HepG2 (cell line): ENCODE data around the gene CEP63.

Experiments used
- POLR2AphosphoS5 ChIP-seq: IDR thresholded peaks from 2 replicates; pipeline ENCODE4 v1.6.1; 2012; ENCODE audit warnings: low read depth, low read length
- SRY ChIP-seq: sonication (generic); formaldehyde crosslinking; IDR thresholded peaks from 2 replicates; pipeline ENCODE4 v1.8.0; 2022; ENCODE audit warnings: mild to moderate bottlenecking, missing genetic modification reagents
- THAP7 ChIP-seq: sonication (generic); formaldehyde crosslinking; IDR thresholded peaks from 2 replicates; pipeline ENCODE4 v1.8.1; 2023; ENCODE audit warnings: mild to moderate bottlenecking, missing genetic modification reagents
- ZBTB21 ChIP-seq: sonication (generic); formaldehyde crosslinking; IDR thresholded peaks from 2 replicates; pipeline ENCODE4 v1.4.0; 2020; ENCODE audit warnings: missing genetic modification reagents
- ZNF354B ChIP-seq: sonication (generic); formaldehyde crosslinking; IDR thresholded peaks from 2 replicates; pipeline ENCODE4 v1.8.0; 2022; ENCODE audit warnings: mild to moderate bottlenecking, missing genetic modification reagents
- TF ChIP-seq, protein P1 (sequence below): sonication (generic); formaldehyde crosslinking; IDR thresholded peaks from 2 replicates; pipeline ENCODE4 v1.5.0; 2020; ENCODE audit warnings: mild to moderate bottlenecking, missing genetic modification reagents, moderate library complexity

- no peak for TF ChIP-seq SRY (CRISPR knock-in tag)
- TF ChIP-seq, protein P1, sequence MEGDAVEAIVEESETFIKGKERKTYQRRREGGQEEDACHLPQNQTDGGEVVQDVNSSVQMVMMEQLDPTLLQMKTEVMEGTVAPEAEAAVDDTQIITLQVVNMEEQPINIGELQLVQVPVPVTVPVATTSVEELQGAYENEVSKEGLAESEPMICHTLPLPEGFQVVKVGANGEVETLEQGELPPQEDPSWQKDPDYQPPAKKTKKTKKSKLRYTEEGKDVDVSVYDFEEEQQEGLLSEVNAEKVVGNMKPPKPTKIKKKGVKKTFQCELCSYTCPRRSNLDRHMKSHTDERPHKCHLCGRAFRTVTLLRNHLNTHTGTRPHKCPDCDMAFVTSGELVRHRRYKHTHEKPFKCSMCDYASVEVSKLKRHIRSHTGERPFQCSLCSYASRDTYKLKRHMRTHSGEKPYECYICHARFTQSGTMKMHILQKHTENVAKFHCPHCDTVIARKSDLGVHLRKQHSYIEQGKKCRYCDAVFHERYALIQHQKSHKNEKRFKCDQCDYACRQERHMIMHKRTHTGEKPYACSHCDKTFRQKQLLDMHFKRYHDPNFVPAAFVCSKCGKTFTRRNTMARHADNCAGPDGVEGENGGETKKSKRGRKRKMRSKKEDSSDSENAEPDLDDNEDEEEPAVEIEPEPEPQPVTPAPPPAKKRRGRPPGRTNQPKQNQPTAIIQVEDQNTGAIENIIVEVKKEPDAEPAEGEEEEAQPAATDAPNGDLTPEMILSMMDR: no peak
- no peak for TF ChIP-seq THAP7 (CRISPR knock-in tag)
- TF ChIP-seq POLR2AphosphoS5: no peak
- TF ChIP-seq ZBTB21 (CRISPR knock-in tag): no peak
- no peak for TF ChIP-seq ZNF354B (CRISPR knock-in tag)
Observed at GRCh38 chr3:134474956-134475355, 10.9 kb upstream of the CEP63 start.
